NT2/D1 (cell line): ENCODE data around the gene UBE2L5.
A peak's percentile ranks its signal among the peaks of the same experiment; 100 is the strongest.

Experiments
- DNase-seq: peaks from one replicate; pipeline ENCODE4 v3.0.0-alpha.2; 2011; ENCODE audit warnings: low read depth, low spot score
- H3K27me3 ChIP-seq: 2 replicates; pipeline ENCODE4 v1.6.0; 2011; ENCODE audit warnings: mild to moderate bottlenecking; ENCODE audit not compliant: insufficient read length, insufficient read depth
- H3K36me3 ChIP-seq: 2 replicates; pipeline ENCODE4 v1.6.1; 2011; ENCODE audit warnings: mild to moderate bottlenecking, low read length, mixed read lengths; ENCODE audit not compliant: insufficient read depth, insufficient read length
- H3K4me1 ChIP-seq: 2 replicates; pipeline ENCODE4 v1.5.1; 2011; ENCODE audit not compliant: insufficient read depth, insufficient read length
- H3K4me3 ChIP-seq: 2 replicates; pipeline ENCODE4 v1.5.1; 2011; ENCODE audit warnings: low read depth; ENCODE audit not compliant: insufficient read length
- H3K9ac ChIP-seq: 2 replicates; pipeline ENCODE4 v1.6.0; 2011; ENCODE audit warnings: low read depth; ENCODE audit not compliant: insufficient read length
- H3K9me3 ChIP-seq: 2 replicates; pipeline ENCODE4 v1.5.1; 2011; ENCODE audit warnings: mild to moderate bottlenecking, low read length; ENCODE audit not compliant: insufficient read depth
- SUZ12 ChIP-seq: IDR thresholded peaks from 2 replicates; pipeline ENCODE4 v1.6.1; 2011; ENCODE audit not compliant: insufficient read length, insufficient read depth; ENCODE audit errors: extremely low read depth
- YY1 ChIP-seq: IDR thresholded peaks from 2 replicates; pipeline ENCODE4 v1.6.1; 2011; ENCODE audit not compliant: insufficient read length, insufficient read depth
- ZNF274 ChIP-seq: IDR thresholded peaks from 2 replicates; pipeline ENCODE4 v1.6.1; 2011; ENCODE audit warnings: mild to moderate bottlenecking, low read depth, low read length

UBE2L5 gene

GRCh38 chr13:30422054-30422839, at the start of gene UBE2L5:
Gene UBE2L5, plus strand, starts transcription at chr13:30422493. Its CDS starts 5,498 bp downstream, at chr13:30427991.
- H3K9me3 ChIP-seq, result no peaks in the 10 kb centered on the region
- no peak for TF ChIP-seq ZNF274
- no peak for TF ChIP-seq SUZ12
- TF ChIP-seq YY1, result no peak
- H3K4me1 ChIP-seq, result peaks cover 3% of the 10 kb centered on the region
- peak within 1 kb of the TSS; percentile 48 for H3K4me3 ChIP-seq
- H3K36me3 ChIP-seq, result no peaks in the 10 kb centered on the region
- H3K27me3 ChIP-seq, result peaks cover 20% of the 10 kb centered on the region
- no peak for DNase-seq
- peak within 1 kb of the TSS; percentile 78 for H3K9ac ChIP-seq

GRCh38 chr13:30373727-30374126, 48.6 kb upstream of the UBE2L5 start:
- no peaks in the 10 kb centered on the region for H3K27me3 ChIP-seq
- H3K9ac ChIP-seq, result no peak overlapping the region
- no peaks in the 10 kb centered on the region for H3K9me3 ChIP-seq
- no peak overlapping the region for H3K4me3 ChIP-seq
- no peak for DNase-seq
- H3K36me3 ChIP-seq, result no peaks in the 10 kb centered on the region
- TF ChIP-seq SUZ12 (no peak), YY1 (no peak), ZNF274 (no peak)
- H3K4me1 ChIP-seq, result peaks cover 4% of the 10 kb centered on the region

DNA sequence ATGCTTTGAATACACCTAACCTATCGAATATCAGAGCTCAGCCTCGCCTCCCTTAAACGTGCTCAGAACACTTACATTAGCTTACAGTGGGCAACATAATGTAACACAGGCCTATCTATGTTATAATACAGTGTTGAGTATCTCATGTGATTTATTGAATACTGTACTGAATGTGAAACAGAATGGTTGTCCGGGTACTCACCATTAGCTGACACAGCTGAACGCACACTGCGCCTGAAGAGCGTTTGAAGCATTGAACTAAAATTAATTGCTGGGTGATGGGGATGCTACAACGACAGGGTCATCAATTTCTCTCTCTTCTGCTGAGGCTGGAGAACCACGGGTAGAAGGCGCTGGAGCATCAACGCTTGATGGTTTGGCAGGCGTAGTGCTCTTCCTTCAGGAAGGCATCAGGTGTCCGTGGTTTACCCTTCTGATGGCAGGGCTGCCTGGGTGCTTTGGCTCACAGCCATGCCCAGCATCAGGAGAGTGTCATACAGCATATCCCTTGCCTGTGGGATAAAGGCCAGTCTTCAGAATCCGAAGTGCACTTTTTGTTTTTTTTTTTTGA, 46.9 kb upstream of the UBE2L5 start:
- H3K36me3 ChIP-seq, result no peaks in the 10 kb centered on the region
- no peak overlapping the region for H3K9ac ChIP-seq
- H3K4me3 ChIP-seq, result no peak overlapping the region
- DNase-seq, result no peak
- H3K9me3 ChIP-seq, result no peaks in the 10 kb centered on the region
- peaks cover 4% of the 10 kb centered on the region for H3K4me1 ChIP-seq
- no peak for TF ChIP-seq ZNF274
- no peak for TF ChIP-seq YY1
- TF ChIP-seq SUZ12, result no peak
- H3K27me3 ChIP-seq, result no peaks in the 10 kb centered on the region

GRCh38 chr13:30376426-30377311, 45.6 kb upstream of the UBE2L5 start:
- H3K9me3 ChIP-seq, result no peaks in the 10 kb centered on the region
- TF ChIP-seq YY1, result no peak
- no peak for TF ChIP-seq ZNF274
- TF ChIP-seq SUZ12, result no peak
- no peaks in the 10 kb centered on the region for H3K36me3 ChIP-seq
- H3K4me1 ChIP-seq, result peaks cover 4% of the 10 kb centered on the region
- H3K9ac ChIP-seq, result no peak overlapping the region
- DNase-seq, result no peak
- no peak overlapping the region for H3K4me3 ChIP-seq
- no peaks in the 10 kb centered on the region for H3K27me3 ChIP-seq

- TF ChIP-seq YY1, result no peak
- no peak for TF ChIP-seq SUZ12
- no peak for TF ChIP-seq ZNF274
- DNase-seq, result no peak
- Histone ChIP-seq H3K9me3 (no peaks in the 10 kb centered on the region), H3K9ac (no peak overlapping the region), H3K27me3 (no peaks in the 10 kb centered on the region), H3K4me3 (no peak overlapping the region), H3K4me1 (peaks cover 4% of the 10 kb centered on the region), H3K36me3 (no peaks in the 10 kb centered on the region)
Measured at GRCh38 chr13:30377312-30377685, 45.0 kb upstream of the UBE2L5 start.

- Histone ChIP-seq H3K4me1 (peaks cover 6% of the 10 kb centered on the region), H3K36me3 (no peaks in the 10 kb centered on the region), H3K9ac (no peak overlapping the region), H3K9me3 (no peaks in the 10 kb centered on the region), H3K4me3 (no peak overlapping the region), H3K27me3 (no peaks in the 10 kb centered on the region)
- no peak for DNase-seq
- TF ChIP-seq SUZ12, result no peak
- no peak for TF ChIP-seq YY1
- no peak for TF ChIP-seq ZNF274
Measured at GRCh38 chr13:30378191-30378590, 44.1 kb upstream of the UBE2L5 start.

DNA sequence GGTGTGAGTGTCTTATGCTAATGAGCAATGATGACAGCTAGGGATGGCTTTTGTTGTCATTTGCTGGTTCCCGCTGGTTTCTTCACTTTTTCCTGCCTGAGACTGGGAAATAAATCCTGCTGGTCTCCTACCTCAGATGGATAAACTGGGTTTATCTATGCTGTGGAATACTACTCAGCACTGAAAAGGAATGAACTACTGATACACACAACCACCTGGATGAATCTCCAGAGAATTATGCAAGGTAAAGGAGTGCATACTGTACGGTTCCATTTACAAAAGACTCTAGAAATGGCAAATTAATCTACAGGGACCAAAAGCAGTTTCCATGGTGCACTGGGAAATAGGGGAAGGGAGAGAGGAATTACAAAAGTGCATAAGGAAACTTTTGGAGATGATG, 41.2 kb upstream of the UBE2L5 start:
- TF ChIP-seq YY1 (no peak), ZNF274 (no peak), SUZ12 (no peak)
- DNase-seq, result no peak
- Histone ChIP-seq H3K4me3 (no peak overlapping the region), H3K9me3 (no peaks in the 10 kb centered on the region), H3K4me1 (peaks cover 6% of the 10 kb centered on the region), H3K27me3 (no peaks in the 10 kb centered on the region), H3K36me3 (no peaks in the 10 kb centered on the region), H3K9ac (no peak overlapping the region)
